Nephron progenitor cell (in vitro differentiated cells): ENCODE data around the gene GLDN.

Source experiments
- DNase-seq: peaks from one replicate; pipeline ENCODE4 v3.0.0; 2021
- H3K27ac Mint-ChIP-seq: 2 replicates; pipeline ENCODE4 v1.8.0; 2021; ENCODE audit warnings: mild to moderate bottlenecking, moderate library complexity, mixed read lengths
- H3K27me3 Mint-ChIP-seq: 2 replicates; pipeline ENCODE4 v1.8.0; 2021; ENCODE audit warnings: mild to moderate bottlenecking, low read depth, mixed read lengths; ENCODE audit not compliant: poor library complexity
- H3K36me3 Mint-ChIP-seq: 2 replicates; pipeline ENCODE4 v1.8.0; 2021; ENCODE audit warnings: low read depth, mixed read lengths
- H3K4me1 Mint-ChIP-seq: 2 replicates; pipeline ENCODE4 v1.8.0; 2021; ENCODE audit warnings: mixed read lengths
- H3K4me3 Mint-ChIP-seq: 2 replicates; pipeline ENCODE4 v1.8.0; 2021; ENCODE audit warnings: mild to moderate bottlenecking, moderate library complexity, mixed read lengths
- H3K9me3 Mint-ChIP-seq: 2 replicates; pipeline ENCODE4 v1.8.0; 2021; ENCODE audit warnings: mild to moderate bottlenecking, moderate library complexity, mixed read lengths
- CTCF ChIP-seq: fragments of 200-600 bp; sonication (generic); IDR thresholded peaks from 2 replicates; pipeline ENCODE4 v1.5.0; 2021; ENCODE audit warnings: antibody characterized with exemption

GLDN gene

DNA sequence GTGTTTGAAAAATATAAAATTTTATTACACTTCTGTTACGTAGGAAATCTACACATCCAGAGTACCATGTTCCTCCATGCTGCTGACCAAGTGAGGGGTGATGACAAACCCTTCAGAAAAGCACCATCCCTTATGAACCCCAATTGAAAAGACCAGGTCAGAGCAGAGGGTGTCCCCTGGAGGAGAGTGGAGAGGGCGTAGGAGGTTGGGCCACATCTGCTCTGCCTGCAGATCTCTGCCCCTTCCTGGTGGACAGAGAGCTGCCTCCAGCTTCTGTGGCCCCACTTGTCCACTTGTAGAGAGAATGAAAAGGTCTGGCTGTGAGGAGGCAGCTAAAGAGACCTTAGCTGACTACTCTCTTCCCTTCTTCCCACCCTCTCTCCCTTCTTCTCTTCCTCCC is 55.5 kb downstream of the GLDN start:
- H3K9me3 Mint-ChIP-seq, result peaks cover 4% of the 10 kb centered on the region
- no peaks in the 10 kb centered on the region for H3K36me3 Mint-ChIP-seq
- no peak for TF ChIP-seq CTCF
- H3K4me3 Mint-ChIP-seq, result no peak overlapping the region
- H3K27me3 Mint-ChIP-seq, result peaks cover 7% of the 10 kb centered on the region
- H3K4me1 Mint-ChIP-seq, result peaks cover 9% of the 10 kb centered on the region
- no peak overlapping the region for H3K27ac Mint-ChIP-seq
- DNase-seq, result no peak

- H3K4me3 Mint-ChIP-seq, result no peak overlapping the region
- TF ChIP-seq CTCF, result no peak
- DNase-seq, result no peak
- no peaks in the 10 kb centered on the region for H3K36me3 Mint-ChIP-seq
- no peaks in the 10 kb centered on the region for H3K9me3 Mint-ChIP-seq
- H3K27me3 Mint-ChIP-seq, result peaks cover 7% of the 10 kb centered on the region
- H3K27ac Mint-ChIP-seq, result no peak overlapping the region
- peaks cover 21% of the 10 kb centered on the region for H3K4me1 Mint-ChIP-seq
These were observed 57.2 kb downstream of the GLDN start for GRCh38 chr15:51398626-51399025.

- H3K4me1 Mint-ChIP-seq, result peaks cover 21% of the 10 kb centered on the region
- H3K4me3 Mint-ChIP-seq, result no peak overlapping the region
- H3K36me3 Mint-ChIP-seq, result no peaks in the 10 kb centered on the region
- no peaks in the 10 kb centered on the region for H3K9me3 Mint-ChIP-seq
- no peak overlapping the region for H3K27ac Mint-ChIP-seq
- DNase-seq, result no peak
- peaks cover 3% of the 10 kb centered on the region for H3K27me3 Mint-ChIP-seq
- TF ChIP-seq CTCF, result no peak
These were observed 59.8 kb downstream of the GLDN start for GRCh38 chr15:51401051-51401780.

- DNase-seq, result peak; percentile 62
- H3K4me3 Mint-ChIP-seq, result no peak overlapping the region
- no peaks in the 10 kb centered on the region for H3K9me3 Mint-ChIP-seq
- no peaks in the 10 kb centered on the region for H3K36me3 Mint-ChIP-seq
- peak; percentile 65 for TF ChIP-seq CTCF
- H3K27ac Mint-ChIP-seq, result no peak overlapping the region
- H3K27me3 Mint-ChIP-seq, result peaks cover 3% of the 10 kb centered on the region
- peaks cover 21% of the 10 kb centered on the region for H3K4me1 Mint-ChIP-seq
These were observed 60.5 kb downstream of the GLDN start for GRCh38 chr15:51401872-51402517.

GRCh38 chr15:51403072-51403878 is 61.8 kb downstream of the GLDN start:
- peaks cover 3% of the 10 kb centered on the region for H3K27me3 Mint-ChIP-seq
- peak; percentile 73 for TF ChIP-seq CTCF
- H3K36me3 Mint-ChIP-seq, result no peaks in the 10 kb centered on the region
- peak; percentile 38 for DNase-seq
- H3K4me3 Mint-ChIP-seq, result no peak overlapping the region
- H3K9me3 Mint-ChIP-seq, result no peaks in the 10 kb centered on the region
- peaks cover 19% of the 10 kb centered on the region for H3K4me1 Mint-ChIP-seq
- H3K27ac Mint-ChIP-seq, result no peak overlapping the region
